ENCODE results near the gene C16orf87. TPM values are rescaled to one million over a fixed set of nuclear protein-coding genes. Genes with fewer than 3 reads are reported as not detected.
A peak's percentile ranks its signal among the peaks of the same experiment; 100 is the strongest.

C16orf87 gene
- total and polyA plus RNA-seq, 2 donors from 2014 or later = 7.2 to 11.2 TPM

DNA sequence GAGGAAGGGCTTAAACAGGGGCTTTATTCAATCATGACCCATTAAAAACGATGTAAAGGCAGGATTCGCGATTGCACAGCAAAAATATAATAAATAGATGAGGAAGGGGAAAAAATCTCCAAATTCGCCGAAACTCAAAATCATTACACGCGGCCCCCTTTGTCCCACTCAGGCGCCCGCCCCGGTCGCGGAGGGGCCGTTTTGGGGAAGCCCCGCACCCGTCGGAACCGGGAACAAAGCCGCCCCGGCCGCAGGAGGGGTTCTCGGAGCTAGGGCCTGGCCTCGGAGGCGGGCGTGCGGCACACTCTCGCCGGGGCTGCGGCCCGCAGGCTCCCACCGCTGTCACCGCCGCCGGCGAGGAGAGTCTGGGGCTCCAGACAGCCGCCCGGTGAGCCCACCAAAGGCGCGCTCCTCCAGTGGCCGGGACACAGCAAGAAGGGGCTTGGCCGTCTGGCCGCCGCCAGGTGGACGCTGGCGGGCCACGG lies 521 bp downstream of the C16orf87 start:
- H3K4me1 ChIP-seq (ENCODE audit: control insufficient read depth in 2 of 3, insufficient read depth in 2 of 3, low read depth in 1 of 3, low read length in 3 of 3) = peaks cover 0 to 10% (median 2%) of the 10 kb centered on the region in 3 donors
- peak overlapping the region; percentile 80 to 84 (median 80) for H3K4me3 ChIP-seq (ENCODE audit: low read length in 3 of 3)
- DNase-seq (peak in 2 of 5 donors; percentile 62 to 84), FAIRE-seq (no peak)
- no peaks in the 10 kb centered on the region for H3K27me3 ChIP-seq (ENCODE audit: control insufficient read depth, insufficient read depth, low read length)
- intact Hi-C loops (cut with DNase I) = no loop called here
- H3K36me3 ChIP-seq (ENCODE audit: control insufficient read depth in 2 of 3, insufficient read depth in 3 of 3, low read length in 3 of 3) = no peaks in the 10 kb centered on the region
- peak overlapping the region; percentile 63 to 82 (median 67) for H3K9ac ChIP-seq (ENCODE audit: low read length in 3 of 3)
- H3K27ac ChIP-seq (ENCODE audit: low read depth in 2 of 2, low read length in 2 of 2) = peak overlapping the region; percentile 69 to 80
- no peaks in the 10 kb centered on the region for H3K9me3 ChIP-seq (ENCODE audit: control insufficient read depth in 2 of 3, insufficient read depth in 1 of 3, low read length in 3 of 3)
- TF ChIP-seq, protein P1, sequence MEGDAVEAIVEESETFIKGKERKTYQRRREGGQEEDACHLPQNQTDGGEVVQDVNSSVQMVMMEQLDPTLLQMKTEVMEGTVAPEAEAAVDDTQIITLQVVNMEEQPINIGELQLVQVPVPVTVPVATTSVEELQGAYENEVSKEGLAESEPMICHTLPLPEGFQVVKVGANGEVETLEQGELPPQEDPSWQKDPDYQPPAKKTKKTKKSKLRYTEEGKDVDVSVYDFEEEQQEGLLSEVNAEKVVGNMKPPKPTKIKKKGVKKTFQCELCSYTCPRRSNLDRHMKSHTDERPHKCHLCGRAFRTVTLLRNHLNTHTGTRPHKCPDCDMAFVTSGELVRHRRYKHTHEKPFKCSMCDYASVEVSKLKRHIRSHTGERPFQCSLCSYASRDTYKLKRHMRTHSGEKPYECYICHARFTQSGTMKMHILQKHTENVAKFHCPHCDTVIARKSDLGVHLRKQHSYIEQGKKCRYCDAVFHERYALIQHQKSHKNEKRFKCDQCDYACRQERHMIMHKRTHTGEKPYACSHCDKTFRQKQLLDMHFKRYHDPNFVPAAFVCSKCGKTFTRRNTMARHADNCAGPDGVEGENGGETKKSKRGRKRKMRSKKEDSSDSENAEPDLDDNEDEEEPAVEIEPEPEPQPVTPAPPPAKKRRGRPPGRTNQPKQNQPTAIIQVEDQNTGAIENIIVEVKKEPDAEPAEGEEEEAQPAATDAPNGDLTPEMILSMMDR (IDR thresholded peaks at IDR 0.05; ENCODE audit: borderline replicate concordance, extremely low read depth, insufficient read depth) = no peak

DNA sequence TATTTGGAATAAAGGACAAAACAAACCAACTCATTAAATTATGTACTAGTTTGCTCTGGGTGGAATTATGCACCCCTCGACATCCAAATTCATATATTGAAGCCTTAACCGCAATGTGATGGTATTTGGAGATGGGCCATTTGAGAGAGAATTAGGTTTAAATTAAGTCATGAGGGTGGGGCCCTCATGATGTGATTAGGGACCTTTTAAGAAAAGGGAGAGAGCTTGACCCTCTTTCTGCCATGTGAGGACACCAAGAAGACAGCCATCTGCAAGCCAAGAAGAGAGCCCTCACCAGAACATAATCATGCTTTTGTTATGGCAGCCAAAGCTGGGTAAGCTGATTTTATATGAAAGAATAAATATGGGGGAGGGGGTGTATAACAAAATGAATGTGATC lies 2.0 kb downstream of the C16orf87 start:
- FAIRE-seq (no peak), DNase-seq (no peak)
- Histone ChIP-seq H3K4me1 (ENCODE audit: control insufficient read depth in 2 of 3, insufficient read depth in 2 of 3, low read depth in 1 of 3, low read length in 3 of 3) (peaks cover 0 to 8% (median 2%) of the 10 kb centered on the region in 3 donors), H3K9me3 (ENCODE audit: control insufficient read depth in 2 of 3, insufficient read depth in 1 of 3, low read length in 3 of 3) (no peaks in the 10 kb centered on the region), H3K27ac (ENCODE audit: low read depth in 2 of 2, low read length in 2 of 2) (peak overlapping the region in 1 of 2 donors; percentile 56), H3K4me3 (ENCODE audit: low read length in 3 of 3) (peak overlapping the region in 2 of 3 donors; percentile 26 to 84), H3K36me3 (ENCODE audit: control insufficient read depth in 2 of 3, insufficient read depth in 3 of 3, low read length in 3 of 3) (no peaks in the 10 kb centered on the region), H3K27me3 (ENCODE audit: control insufficient read depth, insufficient read depth, low read length) (no peaks in the 10 kb centered on the region), H3K9ac (ENCODE audit: low read length in 3 of 3) (no peak overlapping the region)
- intact Hi-C loops (cut with DNase I) = no loop called here
- TF ChIP-seq, protein P1 (IDR thresholded peaks at IDR 0.05; ENCODE audit: borderline replicate concordance, extremely low read depth, insufficient read depth) = no peak

DNA sequence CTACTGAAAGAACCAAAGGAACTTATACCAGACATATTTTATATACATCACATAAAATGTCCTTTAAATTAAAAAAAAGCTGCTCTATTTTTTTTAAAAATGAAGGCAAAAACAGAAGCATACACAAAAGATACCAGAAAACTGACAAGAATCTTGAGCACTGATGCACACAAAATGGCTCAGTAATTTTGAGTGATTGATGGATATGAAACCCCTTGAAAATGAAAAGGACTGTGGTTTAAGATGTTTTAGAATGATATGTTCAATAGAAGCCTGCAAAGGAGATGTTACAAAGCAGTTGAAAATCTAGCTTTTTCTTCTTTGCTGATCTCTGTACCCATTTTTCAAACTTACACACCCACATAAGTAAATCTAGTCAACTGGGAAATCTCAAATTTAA lies 2.7 kb downstream of the C16orf87 start:
- no peak overlapping the region for H3K27ac ChIP-seq (ENCODE audit: low read depth in 2 of 2, low read length in 2 of 2)
- intact Hi-C loops (cut with DNase I) = no loop called here
- FAIRE-seq = no peak

More for the DNA sequence above, 2.7 kb downstream of the C16orf87 start:
- Histone ChIP-seq H3K9me3 (ENCODE audit: control insufficient read depth in 2 of 3, insufficient read depth in 1 of 3, low read length in 3 of 3) (no peaks in the 10 kb centered on the region), H3K36me3 (ENCODE audit: control insufficient read depth in 2 of 3, insufficient read depth in 3 of 3, low read length in 3 of 3) (peaks cover 0 to 2% (median 0%) of the 10 kb centered on the region in 3 donors), H3K27me3 (ENCODE audit: control insufficient read depth, insufficient read depth, low read length) (no peaks in the 10 kb centered on the region), H3K4me3 (ENCODE audit: low read length in 3 of 3) (no peak overlapping the region), H3K4me1 (ENCODE audit: control insufficient read depth in 2 of 3, insufficient read depth in 2 of 3, low read depth in 1 of 3, low read length in 3 of 3) (peaks cover 0 to 4% (median 2%) of the 10 kb centered on the region in 3 donors), H3K9ac (ENCODE audit: low read length in 3 of 3) (no peak overlapping the region)
- TF ChIP-seq, protein P1 (IDR thresholded peaks at IDR 0.05; ENCODE audit: borderline replicate concordance, extremely low read depth, insufficient read depth) = no peak
- DNase-seq = no peak
